ENCODE results near the gene ACMSD. TPM values are rescaled to one million over a fixed set of nuclear protein-coding genes. Genes with fewer than 3 reads are reported as not detected.

ACMSD gene
- polyA plus RNA-seq, 1 donor from 2014 or later = not detected

GRCh38 chr2:134842930-134843490, 4.6 kb downstream of the ACMSD start:
- Histone ChIP-seq H2AFZ (ENCODE audit: low read depth, low read length) (no peak overlapping the region), H3K27me3 (ENCODE audit: insufficient read depth, low read depth, low read length) (no peaks in the 10 kb centered on the region), H4K20me1 (ENCODE audit: insufficient read depth) (no peaks in the 10 kb centered on the region), H3K9ac (ENCODE audit: low read length) (no peak overlapping the region), H3K4me2 (ENCODE audit: low read length) (no peak overlapping the region), H3K9me3 (ENCODE audit: low read length) (no peaks in the 10 kb centered on the region), H3K36me3 (ENCODE audit: insufficient read depth, low read length) (no peaks in the 10 kb centered on the region), H3F3A (ENCODE audit: insufficient read depth, low read length, poor library complexity, severe bottlenecking) (no peaks in the 10 kb centered on the region), H3K4me3 (ENCODE audit: low read length) (no peak overlapping the region), H3K9me2 (ENCODE audit: insufficient read depth, low read length) (no peaks in the 10 kb centered on the region), H3K79me2 (replicated peaks; ENCODE audit: insufficient read depth, low read length) (no peaks in the 10 kb centered on the region), H3K27ac (ENCODE audit: low read length) (no peak overlapping the region)
- TF ChIP-seq SMC3 (conservative IDR thresholded peaks at IDR 0.05; ENCODE audit: poor library complexity) (no peak), EP300 (conservative IDR thresholded peaks at IDR 0.05; ENCODE audit: poor library complexity, severe bottlenecking) (no peak), POLR2AphosphoS5 (IDR thresholded peaks at IDR 0.05) (no peak), RAD21 (conservative IDR thresholded peaks at IDR 0.05) (no peak), MXI1 (conservative IDR thresholded peaks at IDR 0.05; ENCODE audit: poor library complexity, severe bottlenecking) (no peak), TAF1 (IDR thresholded peaks at IDR 0.05; ENCODE audit: low read depth) (no peak), EZH2 (IDR thresholded peaks at IDR 0.05; ENCODE audit: borderline replicate concordance, insufficient read depth, low read length, poor library complexity, severe bottlenecking) (no peak), CTCF (IDR thresholded peaks at IDR 0.05; ENCODE audit: poor library complexity, severe bottlenecking) (no peak)
- TF ChIP-seq, protein P1, sequence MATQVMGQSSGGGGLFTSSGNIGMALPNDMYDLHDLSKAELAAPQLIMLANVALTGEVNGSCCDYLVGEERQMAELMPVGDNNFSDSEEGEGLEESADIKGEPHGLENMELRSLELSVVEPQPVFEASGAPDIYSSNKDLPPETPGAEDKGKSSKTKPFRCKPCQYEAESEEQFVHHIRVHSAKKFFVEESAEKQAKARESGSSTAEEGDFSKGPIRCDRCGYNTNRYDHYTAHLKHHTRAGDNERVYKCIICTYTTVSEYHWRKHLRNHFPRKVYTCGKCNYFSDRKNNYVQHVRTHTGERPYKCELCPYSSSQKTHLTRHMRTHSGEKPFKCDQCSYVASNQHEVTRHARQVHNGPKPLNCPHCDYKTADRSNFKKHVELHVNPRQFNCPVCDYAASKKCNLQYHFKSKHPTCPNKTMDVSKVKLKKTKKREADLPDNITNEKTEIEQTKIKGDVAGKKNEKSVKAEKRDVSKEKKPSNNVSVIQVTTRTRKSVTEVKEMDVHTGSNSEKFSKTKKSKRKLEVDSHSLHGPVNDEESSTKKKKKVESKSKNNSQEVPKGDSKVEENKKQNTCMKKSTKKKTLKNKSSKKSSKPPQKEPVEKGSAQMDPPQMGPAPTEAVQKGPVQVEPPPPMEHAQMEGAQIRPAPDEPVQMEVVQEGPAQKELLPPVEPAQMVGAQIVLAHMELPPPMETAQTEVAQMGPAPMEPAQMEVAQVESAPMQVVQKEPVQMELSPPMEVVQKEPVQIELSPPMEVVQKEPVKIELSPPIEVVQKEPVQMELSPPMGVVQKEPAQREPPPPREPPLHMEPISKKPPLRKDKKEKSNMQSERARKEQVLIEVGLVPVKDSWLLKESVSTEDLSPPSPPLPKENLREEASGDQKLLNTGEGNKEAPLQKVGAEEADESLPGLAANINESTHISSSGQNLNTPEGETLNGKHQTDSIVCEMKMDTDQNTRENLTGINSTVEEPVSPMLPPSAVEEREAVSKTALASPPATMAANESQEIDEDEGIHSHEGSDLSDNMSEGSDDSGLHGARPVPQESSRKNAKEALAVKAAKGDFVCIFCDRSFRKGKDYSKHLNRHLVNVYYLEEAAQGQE (IDR thresholded peaks at IDR 0.05; ENCODE audit: borderline replicate concordance) = no peak

DNA sequence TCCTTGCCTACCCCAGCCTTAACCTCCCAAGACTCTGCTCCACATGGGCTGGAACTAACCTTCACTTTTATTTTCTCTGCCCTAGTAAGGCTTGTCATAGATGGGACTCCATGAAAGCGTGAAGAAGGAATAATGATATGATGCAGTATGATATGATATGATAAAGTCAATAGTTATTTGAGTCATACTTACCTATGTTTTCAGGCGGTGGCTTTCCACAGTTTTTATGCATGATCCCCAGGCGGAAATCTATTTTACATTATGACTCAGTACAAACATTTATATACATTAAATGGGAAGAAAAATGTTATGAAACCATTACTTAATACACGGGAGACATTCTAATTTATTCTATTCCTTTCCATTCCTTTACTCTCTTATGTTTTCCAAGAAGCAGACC, 5.6 kb downstream of the ACMSD start:
- Histone ChIP-seq H3K9me2 (ENCODE audit: insufficient read depth, low read length) (no peaks in the 10 kb centered on the region), H3K9me3 (ENCODE audit: low read length) (no peaks in the 10 kb centered on the region), H3K79me2 (replicated peaks; ENCODE audit: insufficient read depth, low read length) (no peaks in the 10 kb centered on the region), H3K4me2 (ENCODE audit: low read length) (no peak overlapping the region), H3K9ac (ENCODE audit: low read length) (no peak overlapping the region), H2AFZ (ENCODE audit: low read depth, low read length) (no peak overlapping the region), H4K20me1 (ENCODE audit: insufficient read depth) (no peaks in the 10 kb centered on the region), H3F3A (ENCODE audit: insufficient read depth, low read length, poor library complexity, severe bottlenecking) (no peaks in the 10 kb centered on the region), H3K36me3 (ENCODE audit: insufficient read depth, low read length) (no peaks in the 10 kb centered on the region), H3K4me3 (ENCODE audit: low read length) (no peak overlapping the region), H3K27ac (ENCODE audit: low read length) (no peak overlapping the region), H3K27me3 (ENCODE audit: insufficient read depth, low read depth, low read length) (no peaks in the 10 kb centered on the region)
- no peak for TF ChIP-seq RAD21 (conservative IDR thresholded peaks at IDR 0.05)
- no peak for TF ChIP-seq EZH2 (IDR thresholded peaks at IDR 0.05; ENCODE audit: borderline replicate concordance, insufficient read depth, low read length, poor library complexity, severe bottlenecking)
- no peak for TF ChIP-seq CTCF (IDR thresholded peaks at IDR 0.05; ENCODE audit: poor library complexity, severe bottlenecking)
- TF ChIP-seq EP300 (conservative IDR thresholded peaks at IDR 0.05; ENCODE audit: poor library complexity, severe bottlenecking) = no peak
- no peak for TF ChIP-seq TAF1 (IDR thresholded peaks at IDR 0.05; ENCODE audit: low read depth)
- TF ChIP-seq POLR2AphosphoS5 (IDR thresholded peaks at IDR 0.05) = no peak
- no peak for TF ChIP-seq MXI1 (conservative IDR thresholded peaks at IDR 0.05; ENCODE audit: poor library complexity, severe bottlenecking)
- TF ChIP-seq, protein P1 (IDR thresholded peaks at IDR 0.05; ENCODE audit: borderline replicate concordance) = no peak
- TF ChIP-seq SMC3 (conservative IDR thresholded peaks at IDR 0.05; ENCODE audit: poor library complexity) = no peak

Measured in neural cell (in vitro differentiated cells).